ENCODE data around the gene OR52J3.

DNA sequence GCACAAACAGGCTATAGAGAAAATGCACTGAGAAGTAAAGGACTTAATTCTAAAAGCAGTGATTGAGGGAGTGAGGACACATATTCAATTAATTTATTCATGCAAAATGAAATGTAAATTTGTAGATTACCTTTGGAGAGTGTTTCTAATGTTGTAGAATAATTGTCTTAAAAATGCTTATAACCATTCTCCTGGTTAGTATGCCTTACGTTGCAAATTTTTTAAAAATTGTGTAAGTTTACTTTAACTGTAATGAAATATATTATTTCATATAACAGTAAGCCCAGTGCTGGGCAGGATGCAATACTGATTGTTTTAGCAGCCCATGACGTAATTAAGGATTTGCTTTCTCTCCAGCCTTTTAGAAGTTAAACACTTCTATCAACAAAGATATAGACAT, 49.7 kb downstream of the OR52J3 start:
- TF ChIP-seq CTCF (IDR thresholded peaks at IDR 0.05) (no peak), POLR2A (IDR thresholded peaks at IDR 0.05) (no peak)
